Measurements from ENCODE around the gene DNAL4. TPM values are rescaled to one million over a fixed set of nuclear protein-coding genes. Genes with fewer than 3 reads are reported as not detected.

The DNAL4 gene
- total RNA-seq, 4 donors from 2014 or later = 9.3 to 15.2 (median 12.8) TPM

- 88% methylated on average over 13 of the region's 17 CpGs for WGBS
Measured at GRCh38 chr22:38830026-38830844, 36.3 kb upstream of the DNAL4 start.

DNA sequence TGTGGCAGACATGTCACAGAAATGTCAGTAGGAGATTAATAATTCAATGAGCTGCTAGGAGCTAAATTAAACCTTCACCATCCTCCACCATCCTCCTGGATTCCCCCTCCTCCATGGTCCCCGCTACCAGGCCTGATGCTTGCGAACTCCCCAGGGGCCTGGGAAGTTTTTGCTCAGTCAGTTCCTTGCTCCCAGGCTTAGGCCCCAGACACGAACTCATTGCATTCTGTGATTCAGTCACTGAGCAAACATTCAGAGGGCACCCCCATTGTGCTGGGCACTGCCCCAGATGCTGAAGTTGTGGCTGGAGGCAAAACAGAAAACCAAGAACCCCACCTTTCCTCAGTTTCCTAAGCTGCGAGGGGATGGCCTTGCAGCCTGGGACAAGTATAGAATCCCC, 35.5 kb upstream of the DNAL4 start:
- no peak overlapping the region for H3K27ac ChIP-seq (replicated peaks in 1 of 4)
- no peak for DNase-seq (ENCODE audit: extremely low spot score)
- H3K36me3 ChIP-seq = peaks cover 0 to 3% (median 0%) of the 10 kb centered on the region in 4 donors
- intact Hi-C loops (cut with DNase I) = no loop called here
- H3K4me1 ChIP-seq = no peaks in the 10 kb centered on the region
- H3K27me3 ChIP-seq = no peaks in the 10 kb centered on the region
- 76% methylated on average over 4 of the region's 4 CpGs for WGBS
- H3K4me3 ChIP-seq = no peak overlapping the region
- no peaks in the 10 kb centered on the region for H3K9me3 ChIP-seq
- TF ChIP-seq POLR2A (IDR thresholded peaks at IDR 0.05; ENCODE audit: low read depth) (no peak), POLR2AphosphoS5 (IDR thresholded peaks at IDR 0.05) (no peak), EP300 (IDR thresholded peaks at IDR 0.05) (no peak), CTCF (IDR thresholded peaks at IDR 0.05) (no peak)

More at GRCh38 chr22:38830026-38830844, 36.3 kb upstream of the DNAL4 start:
- intact Hi-C loops (cut with DNase I) = no loop called here
- TF ChIP-seq EP300 (IDR thresholded peaks at IDR 0.05) (no peak), POLR2AphosphoS5 (IDR thresholded peaks at IDR 0.05) (no peak), CTCF (IDR thresholded peaks at IDR 0.05) (no peak), POLR2A (IDR thresholded peaks at IDR 0.05; ENCODE audit: low read depth) (no peak)
- DNase-seq (ENCODE audit: extremely low spot score) = no peak
- Histone ChIP-seq H3K36me3 (peaks cover 0 to 3% (median 0%) of the 10 kb centered on the region in 4 donors), H3K9me3 (no peaks in the 10 kb centered on the region), H3K4me1 (no peaks in the 10 kb centered on the region), H3K27ac (replicated peaks in 1 of 4) (no peak overlapping the region), H3K27me3 (no peaks in the 10 kb centered on the region), H3K4me3 (no peak overlapping the region)

DNA sequence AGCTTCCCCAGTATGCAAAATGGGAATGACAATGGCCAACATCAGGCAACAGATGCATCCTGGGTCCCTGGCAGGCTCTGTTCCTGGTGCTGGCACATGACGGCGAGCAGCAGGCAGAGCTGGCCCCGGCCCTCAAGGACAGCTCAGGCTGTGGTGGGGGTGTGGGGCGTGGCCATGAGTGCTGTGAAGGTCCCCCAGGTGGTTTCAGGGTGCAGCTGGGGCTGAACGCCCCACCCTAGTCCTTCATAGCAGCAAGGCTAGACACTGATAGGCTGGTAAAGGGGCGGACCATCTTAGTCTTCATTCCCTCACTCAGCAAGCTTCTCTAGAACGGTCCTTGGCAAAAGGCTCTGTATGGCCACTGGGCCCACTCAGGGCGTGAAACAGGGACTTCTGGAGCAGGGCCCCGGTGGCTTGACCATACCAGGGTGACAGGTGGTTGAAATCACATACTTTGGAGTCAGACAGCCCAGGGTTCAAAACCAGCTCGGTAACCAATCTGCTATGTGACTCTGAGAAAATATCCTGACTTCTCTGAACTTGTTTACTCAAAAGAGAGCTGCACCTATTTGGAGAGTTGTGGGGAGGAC, 34.8 kb upstream of the DNAL4 start:
- no peak for DNase-seq (ENCODE audit: extremely low spot score)
- TF ChIP-seq POLR2A (IDR thresholded peaks at IDR 0.05; ENCODE audit: low read depth) (no peak), POLR2AphosphoS5 (IDR thresholded peaks at IDR 0.05) (no peak), EP300 (IDR thresholded peaks at IDR 0.05) (no peak), CTCF (IDR thresholded peaks at IDR 0.05) (no peak)
- Histone ChIP-seq H3K4me1 (no peaks in the 10 kb centered on the region), H3K4me3 (no peak overlapping the region), H3K36me3 (peaks cover 0 to 3% (median 0%) of the 10 kb centered on the region in 4 donors), H3K27ac (replicated peaks in 1 of 4) (no peak overlapping the region), H3K27me3 (no peaks in the 10 kb centered on the region), H3K9me3 (no peaks in the 10 kb centered on the region)
- intact Hi-C loops (cut with DNase I) = no loop called here
- WGBS = 83% methylated on average over 2 of the region's 10 CpGs

DNA sequence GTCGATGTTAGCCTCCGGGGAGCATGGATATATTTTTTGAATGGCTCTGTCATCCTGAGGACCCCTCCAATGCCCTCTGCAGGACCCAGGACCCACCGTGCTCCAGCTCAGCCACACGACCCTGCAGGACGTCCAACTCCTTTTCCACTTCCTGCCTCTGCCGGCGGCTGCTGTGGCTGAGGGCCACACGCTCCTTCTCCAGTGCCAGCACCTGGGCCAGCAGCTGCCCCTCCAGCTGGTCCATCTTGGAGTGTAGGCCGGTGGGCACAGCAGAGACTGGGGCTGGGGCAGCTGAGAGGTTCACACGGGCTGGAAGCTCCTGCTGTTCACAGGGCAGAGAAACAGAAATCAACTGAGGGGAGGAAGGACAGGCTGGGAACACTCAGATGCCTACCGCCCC, 34.2 kb upstream of the DNAL4 start:
- Histone ChIP-seq H3K27me3 (no peaks in the 10 kb centered on the region), H3K27ac (replicated peaks in 1 of 4) (no peak overlapping the region), H3K9me3 (no peaks in the 10 kb centered on the region), H3K4me1 (no peaks in the 10 kb centered on the region), H3K4me3 (no peak overlapping the region), H3K36me3 (peaks cover 0 to 3% (median 0%) of the 10 kb centered on the region in 4 donors)
- intact Hi-C loops (cut with DNase I) = no loop called here
- DNase-seq (ENCODE audit: extremely low spot score) = no peak
- WGBS = 76% methylated on average over 10 of the region's 11 CpGs
- TF ChIP-seq POLR2AphosphoS5 (IDR thresholded peaks at IDR 0.05) (no peak), EP300 (IDR thresholded peaks at IDR 0.05) (no peak), POLR2A (IDR thresholded peaks at IDR 0.05; ENCODE audit: low read depth) (no peak), CTCF (IDR thresholded peaks at IDR 0.05) (no peak)

Data from esophagus muscularis mucosa (tissue), 4 donors.